ENCODE results near the gene SIRT4. TPM values are rescaled to one million over a fixed set of nuclear protein-coding genes. Genes with fewer than 3 reads are reported as not detected.
A peak's percentile ranks its signal among the peaks of the same experiment; 100 is the strongest.

Gene SIRT4
- total and polyA plus RNA-seq, 2 of the 8 experiments (the other 6 are each of a cell fraction or from before 2014, with no cell fraction given): 3.8 to 4.1 TPM

- TF ChIP-seq SAP30 (IDR thresholded peaks at IDR 0.05; ENCODE audit: insufficient read depth, insufficient replicate concordance, low read length): peak; percentile 65
- no peak for TF ChIP-seq CTBP2 (IDR thresholded peaks at IDR 0.05; ENCODE audit: borderline replicate concordance, insufficient read depth, insufficient read length, low read length)
- 0 out of 2 replicates have a peak, but pooled peaks have one; percentile 33 for TF ChIP-seq CHD2 (IDR thresholded peaks at IDR 0.05; ENCODE audit: low read length)
- no peak for TF ChIP-seq SRF (IDR thresholded peaks at IDR 0.05; ENCODE audit: low read depth, low read length)
- no peak for TF ChIP-seq ZNF274 (IDR thresholded peaks at IDR 0.05; ENCODE audit: borderline replicate concordance, extremely low read depth, low read length)
- TF ChIP-seq HDAC2 (IDR thresholded peaks at IDR 0.05; ENCODE audit: borderline replicate concordance in 1 of 2, low read depth in 2 of 2, low read length in 2 of 2): peak in 1 of 2 experiments; percentile 88; a peak in 1 of 4 replicates
- TF ChIP-seq HDAC6 (IDR thresholded peaks at IDR 0.05; ENCODE audit: low read depth, low read length): no peak
- no peak for TF ChIP-seq TEAD4 (IDR thresholded peaks at IDR 0.05; ENCODE audit: low read depth, low read length)
- TF ChIP-seq ATF2 (IDR thresholded peaks at IDR 0.05; ENCODE audit: low read length): peak; percentile 98
- no peak for TF ChIP-seq EZH2 (IDR thresholded peaks at IDR 0.05; ENCODE audit: low read depth, low read length, severe bottlenecking)
- TF ChIP-seq TCF12 (IDR thresholded peaks at IDR 0.05; ENCODE audit: low read depth, low read length): 0 out of 2 replicates have a peak, but pooled peaks have one; percentile 47
Observed at GRCh38 chr12:120292661-120293531, 9.2 kb upstream of the SIRT4 start, which contains the start of gene RNU4-1 (continued).

All from H1 (cell line).